Vagina (tissue), 2 donors: ENCODE measurements around the gene FMO1.

ENCODE experiments used
- POLR2A ChIP-seq, 2 donors: fragments of 450-650 bp; IDR thresholded peaks; one replicate each; pipeline ENCODE4 v1.6.1; 2017; ENCODE audit warnings: antibody characterized with exemption in 2 of 2, mild to moderate bottlenecking in 2 of 2, moderate library complexity in 2 of 2
- TF ChIP-seq, protein P1 (sequence below), 3 experiments: fragments of 450-650 bp in 2 of 3; fragments of 200-600 bp in 1 of 3; sonication (generic) in 1 of 3; IDR thresholded peaks; one replicate each; pipeline ENCODE4 v1.5.1; 2017 to 2019; ENCODE audit warnings: antibody characterized with exemption in 3 of 3, mild to moderate bottlenecking in 2 of 3, moderate library complexity in 2 of 3

DNA sequence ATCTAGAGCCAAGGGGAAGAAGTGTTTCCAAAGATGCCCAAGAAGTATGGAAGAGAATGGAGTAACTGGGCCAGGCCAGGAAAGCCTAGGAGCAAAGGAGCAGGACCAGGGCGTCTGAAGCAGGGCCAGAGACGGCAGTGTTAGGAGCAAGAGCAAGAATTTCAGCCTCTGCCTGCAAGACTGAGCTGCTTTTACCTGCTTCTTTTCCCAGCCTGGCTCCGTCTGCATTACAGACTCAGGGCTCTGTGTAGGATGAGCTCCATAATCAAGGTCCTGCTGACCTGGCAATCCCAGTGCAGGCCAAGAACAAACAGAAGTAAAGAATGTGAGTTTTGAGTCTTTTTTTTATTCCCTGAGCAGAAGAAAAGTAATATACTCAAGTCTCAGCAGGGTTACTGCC lies 10.1 kb downstream of the FMO1 start:
- TF ChIP-seq, protein P1, sequence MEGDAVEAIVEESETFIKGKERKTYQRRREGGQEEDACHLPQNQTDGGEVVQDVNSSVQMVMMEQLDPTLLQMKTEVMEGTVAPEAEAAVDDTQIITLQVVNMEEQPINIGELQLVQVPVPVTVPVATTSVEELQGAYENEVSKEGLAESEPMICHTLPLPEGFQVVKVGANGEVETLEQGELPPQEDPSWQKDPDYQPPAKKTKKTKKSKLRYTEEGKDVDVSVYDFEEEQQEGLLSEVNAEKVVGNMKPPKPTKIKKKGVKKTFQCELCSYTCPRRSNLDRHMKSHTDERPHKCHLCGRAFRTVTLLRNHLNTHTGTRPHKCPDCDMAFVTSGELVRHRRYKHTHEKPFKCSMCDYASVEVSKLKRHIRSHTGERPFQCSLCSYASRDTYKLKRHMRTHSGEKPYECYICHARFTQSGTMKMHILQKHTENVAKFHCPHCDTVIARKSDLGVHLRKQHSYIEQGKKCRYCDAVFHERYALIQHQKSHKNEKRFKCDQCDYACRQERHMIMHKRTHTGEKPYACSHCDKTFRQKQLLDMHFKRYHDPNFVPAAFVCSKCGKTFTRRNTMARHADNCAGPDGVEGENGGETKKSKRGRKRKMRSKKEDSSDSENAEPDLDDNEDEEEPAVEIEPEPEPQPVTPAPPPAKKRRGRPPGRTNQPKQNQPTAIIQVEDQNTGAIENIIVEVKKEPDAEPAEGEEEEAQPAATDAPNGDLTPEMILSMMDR (IDR thresholded peaks at IDR 0.05): no peak
- no peak for TF ChIP-seq POLR2A (IDR thresholded peaks at IDR 0.05)
